ENCODE measurements around the gene TP53INP2. TPM values are rescaled to one million over a fixed set of nuclear protein-coding genes. Genes with fewer than 3 reads are reported as not detected.
"Not testable (repeated sequence)": the region's sequence is repeated elsewhere in the genome, so short reads cannot be mapped to it uniquely, and the experiment has no call there.

TP53INP2 gene
- total RNA-seq, 1 donor from 2014 or later = 31.9 TPM

DNA sequence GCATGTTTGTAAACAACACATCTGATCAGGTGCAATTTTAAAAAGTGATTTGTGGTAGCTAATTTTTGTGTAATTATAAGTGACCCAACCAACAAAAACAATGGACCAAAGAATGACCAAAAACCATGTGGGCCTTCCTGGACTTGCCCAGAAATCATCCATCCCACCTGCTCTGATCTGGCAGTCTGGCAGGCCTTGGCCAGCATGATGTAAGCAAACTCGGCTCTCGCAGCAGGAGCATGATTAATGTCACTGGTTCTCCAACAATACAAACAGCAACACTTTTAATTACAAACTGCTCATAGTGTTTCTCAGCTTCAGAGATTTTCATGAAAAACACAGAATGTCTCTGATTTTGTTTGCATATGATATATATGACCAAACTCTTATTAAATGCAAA, 16.1 kb downstream of the TP53INP2 start:
- no peak for DNase-seq (ENCODE audit: low spot score)

GRCh38 chr20:34722560-34722959, 18.4 kb downstream of the TP53INP2 start:
- not testable (repeated sequence) for DNase-seq (ENCODE audit: low spot score)

DNA sequence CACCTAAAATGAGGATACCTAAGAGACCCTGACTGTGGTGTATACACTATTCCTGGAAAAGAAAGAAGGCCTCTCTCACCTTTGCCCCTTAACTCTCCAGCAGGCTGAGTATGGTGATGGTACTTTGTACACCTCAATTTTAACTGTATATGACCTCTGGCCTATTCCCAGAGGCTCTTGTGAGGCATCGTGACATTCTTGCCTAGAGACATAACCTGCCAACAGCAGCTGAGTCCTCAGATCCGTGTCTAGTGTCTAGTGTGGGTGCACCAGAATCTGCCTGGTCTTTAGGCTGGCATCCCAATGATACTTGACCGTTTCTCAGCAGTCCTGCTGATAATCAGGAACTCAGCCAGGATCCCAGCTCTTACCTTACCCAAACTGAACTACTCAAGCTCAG, 20.0 kb downstream of the TP53INP2 start:
- DNase-seq (ENCODE audit: low spot score) = no peak

- no peak for DNase-seq (ENCODE audit: low spot score)
Measured at GRCh38 chr20:34729416-34729815, 25.3 kb downstream of the TP53INP2 start.

DNA sequence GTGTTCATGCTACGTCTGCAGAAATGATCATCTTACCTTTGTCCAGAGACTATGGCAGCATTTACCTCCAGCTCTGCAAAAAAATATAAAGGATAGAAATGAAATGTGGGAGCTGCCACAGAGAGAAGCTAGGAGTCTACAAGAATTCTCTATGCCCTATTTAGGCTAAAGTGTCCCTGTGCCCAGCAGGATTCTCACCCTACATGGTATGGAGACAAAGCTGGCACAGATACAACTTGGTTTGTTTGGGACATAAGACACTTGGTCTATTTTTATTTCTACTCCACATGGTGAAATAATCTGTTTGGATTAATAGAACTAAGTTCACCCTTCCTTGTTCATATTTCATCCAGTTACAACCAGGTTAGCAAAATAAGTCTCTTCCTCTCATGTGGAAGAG, 28.4 kb downstream of the TP53INP2 start:
- no peak for DNase-seq (ENCODE audit: low spot score)

GRCh38 chr20:34736106-34736735, 32.1 kb downstream of the TP53INP2 start:
- no peak for DNase-seq (ENCODE audit: low spot score)

GRCh38 chr20:34743039-34743438, 38.9 kb downstream of the TP53INP2 start:
- no peak for DNase-seq (ENCODE audit: low spot score)

DNA sequence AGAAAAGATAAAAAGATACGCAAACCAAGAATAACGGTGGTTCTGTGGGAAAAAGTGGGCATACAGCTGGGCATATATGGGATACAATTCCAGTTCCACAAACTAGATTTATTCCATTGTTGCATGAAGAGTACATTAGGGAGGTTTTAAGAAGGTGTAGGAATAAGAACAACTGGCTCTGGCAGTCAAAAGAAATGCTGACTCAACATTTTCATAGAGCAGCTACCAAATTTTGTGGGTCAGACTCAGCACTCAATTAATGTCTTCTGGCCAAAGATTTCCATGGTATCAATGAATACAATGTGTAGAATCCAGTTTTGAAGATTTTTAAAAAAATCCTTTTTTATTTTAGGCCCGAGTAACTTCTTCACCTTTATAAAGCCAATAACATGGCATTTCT, 40.2 kb downstream of the TP53INP2 start:
- DNase-seq (ENCODE audit: low spot score) = no peak

DNA sequence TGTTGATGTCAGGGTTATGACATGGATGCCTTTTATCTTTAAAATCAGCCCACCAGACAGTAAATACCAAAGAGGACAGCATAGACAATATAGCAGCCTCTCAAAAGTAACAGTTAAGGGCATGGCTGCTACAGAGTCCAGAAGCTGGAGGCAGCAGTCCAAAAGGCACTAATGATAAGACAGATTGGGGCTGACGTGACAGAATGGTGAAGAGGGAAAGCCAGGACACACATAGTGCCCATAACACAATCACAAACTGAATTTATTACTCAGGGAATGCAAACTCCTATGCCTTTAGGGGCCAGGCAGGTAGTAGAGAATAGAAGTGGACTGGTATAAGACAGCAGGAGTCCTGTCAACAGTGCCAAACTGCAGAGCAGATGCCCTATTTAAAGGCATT, 40.7 kb downstream of the TP53INP2 start:
- DNase-seq (ENCODE audit: low spot score) = no peak

DNA sequence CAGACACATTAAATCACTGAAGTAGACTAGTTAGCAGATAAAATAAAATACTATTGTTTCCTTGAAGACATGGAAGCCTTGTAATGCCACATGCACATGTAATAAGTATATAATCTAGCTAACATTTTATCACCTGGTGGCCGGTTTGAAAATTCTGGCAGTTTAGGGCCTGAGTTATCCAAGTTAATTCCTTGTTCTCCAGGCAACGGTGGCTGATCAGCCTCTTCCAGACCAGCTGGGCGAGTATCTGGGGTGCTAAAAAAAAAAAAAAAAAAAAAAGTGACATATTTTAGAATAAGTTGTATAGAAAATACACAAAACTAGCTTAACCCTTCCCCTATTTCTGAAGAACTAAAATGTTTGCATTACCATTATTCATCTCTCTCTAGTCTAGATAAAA, 42.5 kb downstream of the TP53INP2 start:
- no peak for DNase-seq (ENCODE audit: low spot score)

DNA sequence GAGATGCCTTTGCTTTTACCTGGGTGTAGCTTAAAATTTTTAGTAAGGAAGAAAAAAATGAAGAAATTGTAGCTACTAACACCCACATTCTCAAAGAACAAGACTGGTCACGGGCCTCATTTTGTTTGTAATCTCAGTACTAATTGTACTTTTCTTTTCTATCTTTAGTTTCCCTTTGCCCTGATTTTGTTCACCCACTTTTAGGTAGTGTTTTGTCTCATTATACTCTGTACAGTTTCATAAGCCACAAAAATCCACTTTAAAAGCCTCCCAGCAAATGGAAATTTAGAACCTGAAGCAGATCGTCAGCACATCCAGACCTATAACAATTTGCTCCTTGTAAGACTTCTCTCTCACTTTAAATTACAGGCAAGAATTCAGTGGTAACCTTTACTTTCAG, 43.3 kb downstream of the TP53INP2 start:
- DNase-seq (ENCODE audit: low spot score) = no peak

DNA sequence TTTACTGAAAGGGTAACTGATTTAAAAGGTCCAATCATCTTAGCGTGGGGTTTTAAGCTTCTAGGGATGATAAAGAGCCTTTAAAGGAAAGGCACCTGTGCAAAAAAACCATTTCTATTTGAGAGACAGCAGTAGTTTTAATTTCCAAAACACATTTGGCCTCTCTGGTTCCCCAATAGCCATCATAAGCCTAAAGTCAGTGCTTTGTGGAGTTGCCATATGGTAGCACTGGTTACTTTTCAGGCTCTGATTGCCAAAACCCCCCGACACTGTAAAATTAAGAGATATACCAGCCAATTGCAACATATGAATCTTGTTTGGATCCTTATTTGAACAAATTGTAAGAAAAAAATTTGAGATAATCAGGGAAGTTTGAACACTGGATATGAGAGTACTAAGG, 44.6 kb downstream of the TP53INP2 start:
- DNase-seq (ENCODE audit: low spot score) = no peak

DNA sequence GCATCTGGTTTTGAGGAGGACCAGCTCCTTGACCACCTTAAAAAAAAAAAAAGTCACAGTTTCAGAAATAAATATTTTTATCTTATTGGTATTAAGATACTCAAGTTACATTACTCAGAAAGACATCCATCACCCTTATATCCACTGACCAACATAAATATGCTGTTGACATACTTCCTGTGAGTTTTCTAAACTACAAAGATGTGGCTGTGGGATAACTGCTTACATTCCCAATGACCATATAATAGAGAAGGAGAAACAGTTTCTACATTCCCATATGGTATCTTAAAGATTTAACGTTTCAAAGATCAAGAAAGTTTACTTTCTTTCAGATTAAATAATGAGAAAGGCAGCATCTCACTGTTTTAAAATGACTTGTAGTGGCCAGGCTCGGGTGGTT, 46.3 kb downstream of the TP53INP2 start:
- no peak for DNase-seq (ENCODE audit: low spot score)

GRCh38 chr20:34751453-34751852, 47.3 kb downstream of the TP53INP2 start:
- no peak for DNase-seq (ENCODE audit: low spot score)

- DNase-seq (ENCODE audit: low spot score) = no peak
Measured at GRCh38 chr20:34753706-34754461, 49.7 kb downstream of the TP53INP2 start.

DNA sequence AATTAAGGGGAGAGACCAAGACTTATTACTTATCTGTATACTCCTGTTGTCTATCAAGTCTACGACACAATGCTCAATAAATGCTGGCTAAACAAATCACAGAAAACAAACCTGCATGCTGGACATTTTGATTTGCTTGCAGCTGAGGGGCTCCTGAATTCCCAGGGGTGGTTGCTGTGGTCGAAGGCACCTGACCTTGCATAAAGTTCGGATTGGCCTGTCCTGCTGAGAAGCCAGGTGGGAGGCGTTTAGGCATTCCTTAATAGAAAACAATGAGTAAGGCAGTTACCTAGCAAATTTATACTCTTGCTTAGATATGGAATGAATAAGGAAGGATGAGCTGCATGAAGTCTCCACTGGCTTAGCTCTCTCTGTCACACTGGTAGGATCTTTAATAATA, 50.5 kb downstream of the TP53INP2 start:
- no peak for DNase-seq (ENCODE audit: low spot score)

GRCh38 chr20:34755367-34755766, 51.2 kb downstream of the TP53INP2 start:
- no peak for DNase-seq (ENCODE audit: low spot score)

GRCh38 chr20:34762031-34762555, 57.9 kb downstream of the TP53INP2 start:
- DNase-seq (ENCODE audit: low spot score) = no peak

Other genes with a start within 250 kb of the TP53INP2 start
- 123 TPM for gene DYNLRB1, start 187.9 kb upstream of the TP53INP2 start, total RNA-seq
- gene MAP1LC3A, start 145.6 kb upstream of the TP53INP2 start, total RNA-seq = 36.2 TPM
- gene PIGU, start 27.3 kb upstream of the TP53INP2 start, total RNA-seq = 33.5 TPM
- gene NCOA6, start 121.3 kb downstream of the TP53INP2 start, total RNA-seq = 40.7 TPM
- gene GGT7, start 168.5 kb downstream of the TP53INP2 start, total RNA-seq = 27.3 TPM
- 45.8 TPM for gene ACSS2, start 172.3 kb downstream of the TP53INP2 start, total RNA-seq